ENCODE data around the gene CPT1A.

The CPT1A gene

GRCh38 chr11:68828957-68829356, 12.8 kb downstream of the CPT1A start:
- DNase-seq, result no peak

- DNase-seq, result no peak
These were observed 13.4 kb downstream of the CPT1A start for GRCh38 chr11:68828155-68828931.

- DNase-seq, result no peak
These were observed 14.0 kb downstream of the CPT1A start for GRCh38 chr11:68827733-68828132.

GRCh38 chr11:68826726-68827125, 15.0 kb downstream of the CPT1A start:
- no peak for DNase-seq

GRCh38 chr11:68825571-68825970, 16.1 kb downstream of the CPT1A start:
- DNase-seq, result no peak

- no peak for DNase-seq
These were observed 19.2 kb downstream of the CPT1A start for GRCh38 chr11:68822546-68822945.

GRCh38 chr11:68821670-68822069, 20.0 kb downstream of the CPT1A start:
- no peak for DNase-seq

- DNase-seq, result no peak
These were observed 22.4 kb downstream of the CPT1A start for GRCh38 chr11:68819362-68819761.

- DNase-seq, result no peak
These were observed 23.5 kb downstream of the CPT1A start for GRCh38 chr11:68818181-68818580.

- no peak for DNase-seq
These were observed 24.2 kb downstream of the CPT1A start for GRCh38 chr11:68817554-68817953.

GRCh38 chr11:68816917-68817419, 24.7 kb downstream of the CPT1A start:
- no peak for DNase-seq

- DNase-seq, result no peak
These were observed 25.4 kb downstream of the CPT1A start for GRCh38 chr11:68816251-68816776.

- no peak for DNase-seq
These were observed 27.9 kb downstream of the CPT1A start for GRCh38 chr11:68813773-68814172.

GRCh38 chr11:68812526-68812925, 29.2 kb downstream of the CPT1A start:
- no peak for DNase-seq

- DNase-seq, result no peak
These were observed 31.6 kb downstream of the CPT1A start for GRCh38 chr11:68810164-68810563.

- no peak for DNase-seq
These were observed 32.2 kb downstream of the CPT1A start for GRCh38 chr11:68809506-68809905.

- DNase-seq, result no peak
These were observed 32.9 kb downstream of the CPT1A start for GRCh38 chr11:68808787-68809186.

GRCh38 chr11:68806931-68807844, 34.5 kb downstream of the CPT1A start:
- DNase-seq, result no peak

- DNase-seq, result no peak
These were observed 36.9 kb downstream of the CPT1A start for GRCh38 chr11:68804786-68805185.

GRCh38 chr11:68803766-68804165, 38.0 kb downstream of the CPT1A start:
- no peak for DNase-seq

- no peak for DNase-seq
These were observed 43.4 kb downstream of the CPT1A start for GRCh38 chr11:68798221-68798813.

- DNase-seq, result no peak
These were observed 44.9 kb downstream of the CPT1A start for GRCh38 chr11:68796801-68797200.

- no peak for DNase-seq
These were observed 49.2 kb downstream of the CPT1A start for GRCh38 chr11:68792400-68792966.

All from NK-92 treated with Interleukin-12 subunit alpha and Interleukin-12 subunit beta, amount 100 ng/mL, for 24 hours (cell line).